ENCODE data around the gene DNAJB2. TPM values are rescaled to one million over a fixed set of nuclear protein-coding genes. Genes with fewer than 3 reads are reported as not detected.

Gene DNAJB2
- total and polyA plus RNA-seq, 2 of the 8 experiments (the other 6 are each of a cell fraction or from before 2014, with no cell fraction given): 21.0 to 26.3 TPM

DNA sequence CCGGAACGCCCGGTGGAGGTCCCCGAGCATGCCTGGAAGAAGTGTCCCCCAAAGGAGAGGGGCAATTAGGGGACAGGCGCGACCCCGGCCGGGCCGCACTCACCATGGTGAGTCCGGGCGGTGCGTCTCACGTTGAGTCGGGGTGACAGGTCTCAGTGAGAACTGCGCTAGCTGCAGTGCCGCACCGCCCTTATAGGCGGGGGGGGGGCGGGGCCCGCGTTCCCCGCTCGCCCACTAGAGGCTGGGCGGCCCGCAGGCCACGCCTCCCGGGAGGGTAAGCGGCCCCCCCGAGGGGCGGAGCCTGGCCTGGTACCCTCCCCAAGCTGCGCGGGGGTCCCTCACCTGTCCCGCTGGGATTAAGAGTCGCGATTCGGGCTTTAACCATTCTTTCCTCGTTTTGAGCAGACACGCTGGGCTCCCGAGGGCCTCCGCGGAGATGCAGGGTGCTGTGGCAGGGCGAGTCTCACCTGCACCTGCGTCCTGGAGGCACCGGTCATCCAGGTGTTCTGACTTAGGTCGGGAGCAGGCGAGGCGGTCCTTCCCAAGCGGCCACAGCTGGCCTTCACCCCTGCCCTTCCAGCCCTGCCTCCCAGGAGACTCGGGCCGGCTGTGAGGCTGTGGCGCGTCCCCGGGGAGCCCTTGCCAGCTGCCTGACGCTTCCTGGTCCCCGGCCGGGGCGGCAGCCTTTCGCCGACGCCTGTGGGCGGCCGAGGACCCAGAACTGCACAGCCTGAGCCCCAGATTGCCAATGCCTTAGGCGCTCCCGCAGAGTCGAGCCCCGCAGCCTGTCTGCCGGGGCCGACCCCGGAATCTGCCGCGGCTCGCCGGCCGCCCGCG lies 25.2 kb upstream of the DNAJB2 start, which contains the start of gene TUBA4A:
TUBA4A (minus strand) TSS at position 166 of the 837 bp plus-strand sequence; CDS start at position 106, 60 bp downstream.
- no peak within 1 kb of the TSS for H3K27ac ChIP-seq (ENCODE audit: low read depth, low read length)
- no peak within 1 kb of the TSS for H2BK15ac ChIP-seq (ENCODE audit: low read length)
- peaks cover 5 to 12% (median 9%) of the 10 kb centered on the region in 4 experiments for H3K4me1 ChIP-seq (replicated peaks in 1 of 4; ENCODE audit: control insufficient read depth in 3 of 4, insufficient read depth in 4 of 4, low read length in 3 of 4)
- H3K36me3 ChIP-seq (ENCODE audit: control insufficient read depth in 2 of 4, insufficient read depth in 4 of 4, low read length in 3 of 4): peaks cover 0 to 9% (median 3%) of the 10 kb centered on the region in 4 experiments; a peak in 4 of 8 replicates
- DNase-seq (ENCODE audit: low read depth in 1 of 2, low spot score in 2 of 2): peak in 1 of 2 experiments; percentile 89
- peak within 1 kb of the TSS; percentile 44; the same call in 1 of the 2 replicates for H2BK5ac ChIP-seq (ENCODE audit: low read depth, low read length)
- H3K4me2 ChIP-seq (ENCODE audit: insufficient read depth in 1 of 2, low read depth in 2 of 2, low read length in 2 of 2): peak within 1 kb of the TSS; percentile 85 to 92
- no peak within 1 kb of the TSS for H2BK120ac ChIP-seq (replicated peaks; ENCODE audit: low read depth, low read length)
- CTCF ChIA-PET (ENCODE audit: partially characterized antibody): interaction anchor here (0.6 to 6.6 kb wide), 7 partner anchors 9 to 98 kb away, joined by 3 to 118 read pairs (median 5); partner anchors contain the start of genes DNAJB2, GLB1L and STK16
- peaks cover 2% of the 10 kb centered on the region; the same call in 1 of the 2 replicates for H3K79me1 ChIP-seq (ENCODE audit: low read depth, low read length)
- no peak within 1 kb of the TSS for H4K5ac ChIP-seq (ENCODE audit: insufficient read length, low read depth, low read length)
- H3K79me2 ChIP-seq (ENCODE audit: control insufficient read depth in 1 of 2, insufficient read depth in 2 of 2, low read length in 2 of 2): no peaks in the 10 kb centered on the region
- peak within 1 kb of the TSS; percentile 46 to 64 (median 57) for H3K4me3 ChIP-seq (ENCODE audit: extremely low read depth in 1 of 4, insufficient read depth in 2 of 4, low read depth in 3 of 4, low read length in 4 of 4)
- H4K91ac ChIP-seq (replicated peaks; ENCODE audit: insufficient read length, low read length): no peak within 1 kb of the TSS
- H2BK12ac ChIP-seq (ENCODE audit: low read depth, low read length): peak within 1 kb of the TSS; percentile 80; the same call in 1 of the 2 replicates
- WGBS, 2 experiments (ENCODE audit: extremely low coverage in 1 of 2, insufficient coverage in 1 of 2, insufficient read length in 1 of 2, insufficient replicate concordance in 2 of 2, low coverage in 1 of 2, low lambda C conversion rate in 2 of 2, missing lambda C conversion rate in 1 of 2): 2% methylated on average over 53 of the region's 76 CpGs; no CpG with 5 or more reads in 1 of the 2 experiments
- H3K9ac ChIP-seq (replicated peaks in 1 of 4; ENCODE audit: extremely low read depth in 1 of 4, low read depth in 3 of 4, low read length in 3 of 4): peak within 1 kb of the TSS in 2 of 4 experiments; percentile 17 to 20; a peak in 3 of 7 replicates
- H3K27me3 ChIP-seq (replicated peaks in 1 of 4; ENCODE audit: control insufficient read depth in 3 of 4, extremely low read depth in 1 of 4, insufficient read depth in 3 of 4, low read length in 3 of 4): peaks cover 16 to 43% (median 36%) of the 10 kb centered on the region in 4 experiments
- no peak within 1 kb of the TSS for H2AK5ac ChIP-seq (ENCODE audit: low read depth, low read length)
- no peak for FAIRE-seq
- no peak within 1 kb of the TSS for H3K56ac ChIP-seq (replicated peaks; ENCODE audit: insufficient read length, low read depth, low read length)
- H4K8ac ChIP-seq (ENCODE audit: extremely low read depth, insufficient read depth, low read length): peak within 1 kb of the TSS; percentile 88
- no peak within 1 kb of the TSS for H3K14ac ChIP-seq (ENCODE audit: insufficient read length)
- H3K18ac ChIP-seq (ENCODE audit: extremely low read depth, low read length): peak within 1 kb of the TSS; percentile 95
- POLR2A ChIA-PET (ENCODE audit: partially characterized antibody): interaction anchor here (0.6 to 14.9 kb wide), 14 partner anchors 9 to 194 kb away, joined by 3 to 190 read pairs (median 6); partner anchors contain the start of genes ABCB6, ANKZF1, ATG9A and DNAJB2
- H4K20me1 ChIP-seq (replicated peaks in 1 of 2; ENCODE audit: control insufficient read depth in 1 of 2, insufficient read depth in 2 of 2, low read length in 2 of 2): peaks cover 0 to 2% of the 10 kb centered on the region in 2 experiments
- no peak within 1 kb of the TSS for H2BK20ac ChIP-seq (ENCODE audit: low read length)
- peaks cover 17% of the 10 kb centered on the region for H3K23me2 ChIP-seq (ENCODE audit: low read depth, low read length)
- H2AFZ ChIP-seq (ENCODE audit: low read length): peak within 1 kb of the TSS; percentile 14; the same call in 1 of the 2 replicates
- no peak within 1 kb of the TSS for H3K23ac ChIP-seq (ENCODE audit: insufficient read length)
- no peaks in the 10 kb centered on the region for H3K9me3 ChIP-seq (ENCODE audit: insufficient read depth in 2 of 2, low read depth in 1 of 2, low read length in 1 of 2)
- peak within 1 kb of the TSS; percentile 71 for H3K4ac ChIP-seq (replicated peaks; ENCODE audit: insufficient read length, low read depth, low read length)
- TF ChIP-seq BACH1 (IDR thresholded peaks at IDR 0.05; ENCODE audit: low read length) (peak; percentile 24; the same call in 1 of the 2 replicates), ASH2L (IDR thresholded peaks at IDR 0.05; ENCODE audit: low read length) (peak; percentile 5), SP4 (IDR thresholded peaks at IDR 0.05; ENCODE audit: low read length) (peak; percentile 79), SP1 (IDR thresholded peaks at IDR 0.05; ENCODE audit: low read depth, low read length) (peak; percentile 76), CEBPB (IDR thresholded peaks at IDR 0.05; ENCODE audit: low read depth, low read length) (no peak), PHF8 (conservative IDR thresholded peaks at IDR 0.05; ENCODE audit: low read depth, low read length) (0 out of 2 replicates have a peak, but pooled peaks have one; percentile 30), POLR2AphosphoS5 (IDR thresholded peaks at IDR 0.05; ENCODE audit: low read depth, low read length) (peak; percentile 62), MAFK (IDR thresholded peaks at IDR 0.05; ENCODE audit: low read depth, low read length) (no peak), SUZ12 (IDR thresholded peaks at IDR 0.05; ENCODE audit: low read length) (peak; percentile 80; the same call in 1 of the 2 replicates), CTBP2 (IDR thresholded peaks at IDR 0.05; ENCODE audit: borderline replicate concordance, insufficient read depth, insufficient read length, low read length) (peak; percentile 35)
- TF ChIP-seq, protein P1, sequence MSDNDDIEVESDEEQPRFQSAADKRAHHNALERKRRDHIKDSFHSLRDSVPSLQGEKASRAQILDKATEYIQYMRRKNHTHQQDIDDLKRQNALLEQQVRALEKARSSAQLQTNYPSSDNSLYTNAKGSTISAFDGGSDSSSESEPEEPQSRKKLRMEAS (IDR thresholded peaks at IDR 0.05): peak; percentile 31

All from H1 (cell line).